IMR-90 (cell line): ENCODE measurements around the gene ELAVL1. TPM values are rescaled to one million over a fixed set of nuclear protein-coding genes. Genes with fewer than 3 reads are reported as not detected.

ENCODE experiments used
- ATAC-seq: fragments of 200-7000 bp; cut with Tn5 transposase; 2 replicates; pipeline ENCODE4 v1.9.1; 2020; ENCODE audit warnings: low read depth, mild to moderate bottlenecking, moderate library complexity
- BruUV-seq: library from RNA; stranded (reverse); fragments of 400-500 nt; replicated peaks from 2 replicates; lab custom pipeline; 2021; lab: Mats Ljungman, UMichigan
- CTCF ChIA-PET: fragments of 300-600 bp; formaldehyde crosslinking; extraction: SDS; loops from one replicate; lab custom pipeline; 2021; ENCODE audit warnings: antibody characterized with exemption; lab: Yijun Ruan, JAX
- POLR2A ChIA-PET: fragments of 300-600 bp; sonication (Branson Sonifier 250); formaldehyde crosslinking; loops from one replicate; lab custom pipeline; 2022; ENCODE audit warnings: antibody characterized with exemption; ENCODE audit not compliant: unreplicated experiment; lab: Charles Lee
- DNase-seq: peaks from one replicate; pipeline ENCODE4 v3.0.0; 2013
- H2AFZ ChIP-seq: replicated peaks from 2 replicates; pipeline ENCODE3; 2013; ENCODE audit warnings: low read length, mild to moderate bottlenecking; ENCODE audit not compliant: poor library complexity
- H2AK5ac ChIP-seq: 2 replicates; pipeline ENCODE4 v1.6.1; 2013; ENCODE audit warnings: low read depth, low read length, inconsistent platforms
- H2AK9ac ChIP-seq: replicated peaks from 2 replicates; pipeline ENCODE3; 2013; ENCODE audit warnings: mild to moderate bottlenecking, low read depth, low read length, moderate library complexity; ENCODE audit not compliant: poor library complexity
- H2BK120ac ChIP-seq: 2 replicates; pipeline ENCODE4 v1.6.1; 2013; ENCODE audit warnings: low read depth, low read length, inconsistent platforms
- H2BK15ac ChIP-seq: 3 replicates; pipeline ENCODE4 v1.6.1; 2013; ENCODE audit warnings: low read depth, low read length, inconsistent platforms
- H2BK20ac ChIP-seq: 2 replicates; pipeline ENCODE4 v1.6.1; 2013; ENCODE audit warnings: low read depth, mild to moderate bottlenecking, inconsistent platforms, low read length, moderate library complexity
- H2BK5ac ChIP-seq: 2 replicates; pipeline ENCODE4 v1.6.1; 2013; ENCODE audit warnings: mild to moderate bottlenecking, low read depth, low read length, inconsistent platforms; ENCODE audit not compliant: poor library complexity, severe bottlenecking
- H3K14ac ChIP-seq: replicated peaks from 2 replicates; pipeline ENCODE4 v1.6.1; 2013; ENCODE audit warnings: low read depth, low read length, inconsistent platforms
- H3K18ac ChIP-seq: 2 replicates; pipeline ENCODE4 v1.6.1; 2013; ENCODE audit warnings: low read depth, low read length, control low read depth
- H3K23ac ChIP-seq: 2 replicates; pipeline ENCODE4 v1.6.1; 2013; ENCODE audit warnings: low read depth, low read length, inconsistent platforms
- H3K27ac ChIP-seq: 2 replicates; pipeline ENCODE4 v1.5.1; 2013; ENCODE audit warnings: mild to moderate bottlenecking, control low read depth, low read length; ENCODE audit not compliant: insufficient read depth
- H3K27me3 ChIP-seq: 2 replicates; pipeline ENCODE4 v1.6.1; 2013; ENCODE audit warnings: low read length; ENCODE audit not compliant: control insufficient read depth, insufficient read depth
- H3K36me3 ChIP-seq: 2 replicates; pipeline ENCODE4 v1.6.1; 2013; ENCODE audit warnings: low read length, mixed read lengths; ENCODE audit not compliant: control insufficient read depth, insufficient read depth
- H3K4ac ChIP-seq: 2 replicates; pipeline ENCODE4 v1.6.1; 2013; ENCODE audit warnings: low read depth, low read length, inconsistent platforms
- H3K4me1 ChIP-seq: 2 replicates; pipeline ENCODE4 v1.6.1; 2013; ENCODE audit warnings: low read length, mixed read lengths; ENCODE audit not compliant: control insufficient read depth, insufficient read depth
- H3K4me2 ChIP-seq: 2 replicates; pipeline ENCODE4 v1.6.1; 2013; ENCODE audit warnings: low read depth, mild to moderate bottlenecking, control low read depth, low read length, moderate library complexity
- H3K4me3 ChIP-seq: 2 replicates; pipeline ENCODE4 v1.5.1; 2013; ENCODE audit warnings: low read depth, mild to moderate bottlenecking, control low read depth, low read length, moderate library complexity; ENCODE audit not compliant: insufficient read depth
- H3K56ac ChIP-seq: 2 replicates; pipeline ENCODE4 v1.6.1; 2013; ENCODE audit warnings: low read length, inconsistent platforms; ENCODE audit not compliant: insufficient read depth; ENCODE audit errors: extremely low read depth
- H3K79me1 ChIP-seq, 2 experiments: 2 replicates each; pipeline ENCODE4 v1.6.1; 2013; ENCODE audit warnings: low read length in 2 of 2, inconsistent platforms in 1 of 2, low read depth in 1 of 2
- H3K9ac ChIP-seq: 2 replicates; pipeline ENCODE4 v1.6.1; 2013; ENCODE audit warnings: low read depth, low read length, control low read depth
- H3K9me1 ChIP-seq: 2 replicates; pipeline ENCODE4 v1.6.1; 2013; ENCODE audit warnings: low read length, inconsistent platforms; ENCODE audit not compliant: insufficient read depth
- H3K9me3 ChIP-seq: 2 replicates; pipeline ENCODE4 v1.6.1; 2013; ENCODE audit warnings: low read length; ENCODE audit not compliant: control insufficient read depth, insufficient read depth
- H4K20me1 ChIP-seq: 2 replicates; pipeline ENCODE4 v1.6.1; 2013; ENCODE audit warnings: low read length, inconsistent platforms; ENCODE audit not compliant: insufficient read depth
- H4K5ac ChIP-seq: 2 replicates; pipeline ENCODE4 v1.6.1; 2013; ENCODE audit warnings: mild to moderate bottlenecking, low read depth, low read length, control low read depth
- H4K8ac ChIP-seq, 2 experiments: 2 replicates each; pipeline ENCODE4 v1.6.1; 2013; ENCODE audit warnings: low read depth in 2 of 2, low read length in 2 of 2, control low read depth in 1 of 2, inconsistent platforms in 1 of 2
- H4K91ac ChIP-seq: 2 replicates; pipeline ENCODE4 v1.6.1; 2013; ENCODE audit warnings: low read depth, low read length, inconsistent platforms; ENCODE audit not compliant: insufficient read depth
- BHLHE40 ChIP-seq: fragments of 150-350 bp; IDR thresholded peaks from 2 replicates; pipeline ENCODE4 v1.6.1; 2016; ENCODE audit warnings: mild to moderate bottlenecking, low read depth, low read length
- CEBPB ChIP-seq: IDR thresholded peaks from 2 replicates; pipeline ENCODE4 v1.6.1; 2012; ENCODE audit warnings: low read depth, low read length, improper control_type of control experiment
- CHD1 ChIP-seq: IDR thresholded peaks from 2 replicates; pipeline ENCODE4 v1.6.1; 2012; ENCODE audit warnings: low read depth, low read length, improper control_type of control experiment
- CTCF ChIP-seq: conservative IDR thresholded peaks from 2 replicates; pipeline ENCODE4 v1.5.1; 2012; ENCODE audit warnings: mild to moderate bottlenecking, low read depth, low read length, improper control_type of control experiment
- FOS ChIP-seq: fragments of 150-350 bp; IDR thresholded peaks from 2 replicates; pipeline ENCODE4 v1.6.1; 2016; ENCODE audit warnings: low read depth, low read length
- MAFK ChIP-seq: IDR thresholded peaks from 2 replicates; pipeline ENCODE4 v1.6.1; 2012; ENCODE audit warnings: low read depth, low read length, improper control_type of control experiment
- MAZ ChIP-seq: IDR thresholded peaks from 2 replicates; pipeline ENCODE4 v1.6.1; 2012; ENCODE audit warnings: low read depth, mild to moderate bottlenecking, low read length, improper control_type of control experiment, moderate library complexity, borderline replicate concordance
- MXI1 ChIP-seq: IDR thresholded peaks from 2 replicates; pipeline ENCODE4 v1.6.1; 2012; ENCODE audit warnings: low read depth, mild to moderate bottlenecking, low read length, moderate library complexity, borderline replicate concordance
- NFE2L2 ChIP-seq: fragments of 150-350 bp; IDR thresholded peaks from 2 replicates; pipeline ENCODE4 v1.6.1; 2016; ENCODE audit warnings: low read depth, mild to moderate bottlenecking, low read length
- POLR2A ChIP-seq: IDR thresholded peaks from 2 replicates; pipeline ENCODE4 v1.6.1; 2012; ENCODE audit warnings: mild to moderate bottlenecking, low read depth, low read length
- RAD21 ChIP-seq: IDR thresholded peaks from 2 replicates; pipeline ENCODE4 v1.6.1; 2012; ENCODE audit warnings: low read length, improper control_type of control experiment
- RCOR1 ChIP-seq: IDR thresholded peaks from 2 replicates; pipeline ENCODE4 v1.6.1; 2012; ENCODE audit warnings: mild to moderate bottlenecking, low read length, improper control_type of control experiment; ENCODE audit not compliant: insufficient replicate concordance
- RFX5 ChIP-seq: IDR thresholded peaks from 2 replicates; pipeline ENCODE4 v1.8.0; 2012; ENCODE audit warnings: low read depth, mild to moderate bottlenecking, low read length, moderate library complexity
- SMC3 ChIP-seq: fragments of 150-350 bp; IDR thresholded peaks from 2 replicates; pipeline ENCODE4 v1.6.1; 2016; ENCODE audit warnings: low read depth, mild to moderate bottlenecking, antibody characterized with exemption, low read length, moderate library complexity
- WGBS, 2 experiments: methylation state at CpG; one replicate each; pipeline versions ENCODE4 v1.1.5 to v1.1.7; 2013; ENCODE audit warnings: missing lambda C conversion rate in 2 of 2; ENCODE audit not compliant: insufficient read length in 1 of 2; ENCODE audit errors: extremely low coverage in 2 of 2; 5-methylcytosine and 5-hydroxymethylcytosine counted together
- dilution Hi-C: fragments of 300-500 bp; cut with HindIII; formaldehyde crosslinking; loops from one replicate; pipeline ENCODE4 v1.14.3; 2018; ENCODE audit warnings: low sequenced_read_pairs; ENCODE audit not compliant: unreplicated experiment
- in situ Hi-C: fragments of 300-500 bp; cut with MboI; formaldehyde crosslinking; loops from 3 replicates; pipeline ENCODE4 v1.14.3; 2019; ENCODE audit warnings: low sequenced_read_pairs, inconsistent platforms, mixed read lengths
- intact Hi-C: fragments of 100-400 bp; cut with micrococcal nuclease; formaldehyde crosslinking; loops from 2 replicates; pipeline ENCODE4 v1.10.0; 2022
- polyA plus RNA-seq, 3 experiments: library from polyadenylated mRNA; depleted of rRNA; stranded (reverse); fragments of >200 nt; gene quantifications; 2 replicates each; pipeline ENCODE4 v1.2.3, GENCODE V29; 2012; ENCODE audit warnings: low replicate concordance in 1 of 3
- total RNA-seq: library from RNA; depleted of rRNA; stranded (reverse); fragments of >200 nt; gene quantifications from 2 replicates; pipeline ENCODE4 v1.2.3, GENCODE V29; 2012
- TF ChIP-seq, protein P1 (sequence below): fragments of 150-350 bp; IDR thresholded peaks from 2 replicates; pipeline ENCODE4 v1.6.1; 2016; ENCODE audit warnings: low read depth, mild to moderate bottlenecking, low read length, moderate library complexity, borderline replicate concordance
- TF ChIP-seq, protein P2 (sequence below): fragments of 150-350 bp; IDR thresholded peaks from 2 replicates; pipeline ENCODE4 v1.6.1; 2017; ENCODE audit warnings: mild to moderate bottlenecking, antibody characterized with exemption, low read length, low read depth

Gene ELAVL1
- total and polyA plus RNA-seq, 2 of the 4 experiments (the other 2 are of a cell fraction): 55.6 to 59.0 TPM

DNA sequence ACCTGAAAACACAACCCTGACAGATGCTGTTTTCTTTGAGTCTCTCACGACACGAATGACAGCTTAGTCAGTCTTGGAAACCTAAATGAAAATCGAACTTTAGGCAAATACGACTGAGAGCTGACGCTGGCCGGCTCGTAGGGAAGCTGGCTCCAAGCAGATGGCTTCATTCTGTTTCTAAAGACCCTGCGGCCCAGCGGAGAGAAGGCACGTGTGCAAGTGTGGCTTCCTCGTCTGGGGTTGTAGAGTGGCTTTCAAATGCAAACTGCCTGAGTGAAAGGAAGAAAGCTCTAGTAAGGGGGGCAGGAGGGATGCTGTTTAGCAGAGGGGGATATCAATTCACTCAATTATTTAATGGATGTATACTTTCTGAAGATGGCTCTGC lies 35.9 kb downstream of the ELAVL1 start:
- Histone ChIP-seq H2AFZ (no peak overlapping the region), H3K9ac (no peak overlapping the region), H3K14ac (no peak overlapping the region), H4K91ac (no peak overlapping the region), H3K4me1 (no peaks in the 10 kb centered on the region), H2AK5ac (no peak overlapping the region; the same call in 1 of the 2 replicates), H2BK120ac (no peak overlapping the region), H3K4me2 (no peak overlapping the region), H2AK9ac (no peak overlapping the region), H2BK20ac (no peak overlapping the region), H4K8ac (no peak overlapping the region), H2BK5ac (no peak overlapping the region), H3K9me3 (no peaks in the 10 kb centered on the region), H3K27ac (no peak overlapping the region), H3K4ac (no peak overlapping the region), H3K9me1 (no peaks in the 10 kb centered on the region), H3K56ac (no peak overlapping the region), H3K4me3 (no peak overlapping the region), H3K23ac (no peak overlapping the region), H3K36me3 (peaks cover 63% of the 10 kb centered on the region), H2BK15ac (no peak overlapping the region), H3K18ac (no peak overlapping the region), H3K27me3 (no peaks in the 10 kb centered on the region), H3K79me1 (peaks cover 13 to 28% of the 10 kb centered on the region in 2 experiments; a peak in 3 of 4 replicates), H4K5ac (no peak overlapping the region), H4K20me1 (peaks cover 22% of the 10 kb centered on the region)
- intact Hi-C loops (no loop called here), in situ Hi-C loops (no loop called here), dilution Hi-C loops (no loop called here)
- WGBS, 2 experiments: 90% methylated on average over 10 of the region's 11 CpGs; no CpG with 5 or more reads in 1 of the 2 experiments
- BruUV-seq: no TSS peak
- no peak for DNase-seq
- ChIA-PET CTCF (no interaction called here), POLR2A (no interaction called here)
- TF ChIP-seq, protein P1, sequence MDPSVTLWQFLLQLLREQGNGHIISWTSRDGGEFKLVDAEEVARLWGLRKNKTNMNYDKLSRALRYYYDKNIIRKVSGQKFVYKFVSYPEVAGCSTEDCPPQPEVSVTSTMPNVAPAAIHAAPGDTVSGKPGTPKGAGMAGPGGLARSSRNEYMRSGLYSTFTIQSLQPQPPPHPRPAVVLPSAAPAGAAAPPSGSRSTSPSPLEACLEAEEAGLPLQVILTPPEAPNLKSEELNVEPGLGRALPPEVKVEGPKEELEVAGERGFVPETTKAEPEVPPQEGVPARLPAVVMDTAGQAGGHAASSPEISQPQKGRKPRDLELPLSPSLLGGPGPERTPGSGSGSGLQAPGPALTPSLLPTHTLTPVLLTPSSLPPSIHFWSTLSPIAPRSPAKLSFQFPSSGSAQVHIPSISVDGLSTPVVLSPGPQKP: no peak
- TF ChIP-seq NFE2L2: no peak
- TF ChIP-seq SMC3: no peak
- no peak for TF ChIP-seq MAFK
- no peak for TF ChIP-seq BHLHE40
- TF ChIP-seq CEBPB: no peak
- no peak for TF ChIP-seq RAD21
- no peak for TF ChIP-seq MAZ
- TF ChIP-seq RFX5: no peak
- no peak for TF ChIP-seq MXI1
- no peak for TF ChIP-seq FOS
- TF ChIP-seq RCOR1: no peak
- TF ChIP-seq CTCF: no peak
- TF ChIP-seq, protein P2, sequence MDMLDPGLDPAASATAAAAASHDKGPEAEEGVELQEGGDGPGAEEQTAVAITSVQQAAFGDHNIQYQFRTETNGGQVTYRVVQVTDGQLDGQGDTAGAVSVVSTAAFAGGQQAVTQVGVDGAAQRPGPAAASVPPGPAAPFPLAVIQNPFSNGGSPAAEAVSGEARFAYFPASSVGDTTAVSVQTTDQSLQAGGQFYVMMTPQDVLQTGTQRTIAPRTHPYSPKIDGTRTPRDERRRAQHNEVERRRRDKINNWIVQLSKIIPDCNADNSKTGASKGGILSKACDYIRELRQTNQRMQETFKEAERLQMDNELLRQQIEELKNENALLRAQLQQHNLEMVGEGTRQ: no peak
- TF ChIP-seq POLR2A: no peak
- TF ChIP-seq CHD1: no peak
- no peak for ATAC-seq
